Ishikawa (cell line): ENCODE measurements around the gene KMT5B.

Source experiments
- CEBPB ChIP-seq: IDR thresholded peaks from 2 replicates; pipeline ENCODE4 v1.6.1; 2012
- CREB1 ChIP-seq: IDR thresholded peaks from 2 replicates; pipeline ENCODE4 v1.6.1; 2012; ENCODE audit warnings: low read depth
- EGR1 ChIP-seq: IDR thresholded peaks from 2 replicates; pipeline ENCODE4 v1.6.1; 2012
- EP300 ChIP-seq: IDR thresholded peaks from 2 replicates; pipeline ENCODE4 v1.6.1; 2012; ENCODE audit warnings: borderline replicate concordance
- FOXM1 ChIP-seq: IDR thresholded peaks from 2 replicates; pipeline ENCODE4 v1.6.1; 2012; ENCODE audit warnings: low read depth, borderline replicate concordance
- NFIC ChIP-seq: IDR thresholded peaks from 2 replicates; pipeline ENCODE4 v1.6.1; 2012
- RAD21 ChIP-seq: IDR thresholded peaks from 2 replicates; pipeline ENCODE4 v1.6.1; 2012; ENCODE audit warnings: low read depth
- TAF1 ChIP-seq: IDR thresholded peaks from 2 replicates; pipeline ENCODE4 v1.6.1; 2012; ENCODE audit warnings: low read depth, mild to moderate bottlenecking
- TCF12 ChIP-seq: IDR thresholded peaks from 2 replicates; pipeline ENCODE4 v1.6.1; 2012; ENCODE audit warnings: low read depth
- TEAD4 ChIP-seq: IDR thresholded peaks from 2 replicates; pipeline ENCODE4 v1.6.1; 2012
- YY1 ChIP-seq: IDR thresholded peaks from 2 replicates; pipeline ENCODE4 v1.6.1; 2012; ENCODE audit warnings: low read depth
- ZBTB7A ChIP-seq: IDR thresholded peaks from 2 replicates; pipeline ENCODE4 v1.6.1; 2012; ENCODE audit warnings: low read depth
- TF ChIP-seq, protein P1 (sequence below): IDR thresholded peaks from 2 replicates; pipeline ENCODE4 v1.6.1; 2012
- TF ChIP-seq, protein P2 (sequence below): IDR thresholded peaks from 2 replicates; pipeline ENCODE4 v1.6.1; 2012; ENCODE audit warnings: low read depth, mild to moderate bottlenecking
- TF ChIP-seq, protein P3 (sequence below): IDR thresholded peaks from 2 replicates; pipeline ENCODE4 v1.6.1; 2012

Gene KMT5B

DNA sequence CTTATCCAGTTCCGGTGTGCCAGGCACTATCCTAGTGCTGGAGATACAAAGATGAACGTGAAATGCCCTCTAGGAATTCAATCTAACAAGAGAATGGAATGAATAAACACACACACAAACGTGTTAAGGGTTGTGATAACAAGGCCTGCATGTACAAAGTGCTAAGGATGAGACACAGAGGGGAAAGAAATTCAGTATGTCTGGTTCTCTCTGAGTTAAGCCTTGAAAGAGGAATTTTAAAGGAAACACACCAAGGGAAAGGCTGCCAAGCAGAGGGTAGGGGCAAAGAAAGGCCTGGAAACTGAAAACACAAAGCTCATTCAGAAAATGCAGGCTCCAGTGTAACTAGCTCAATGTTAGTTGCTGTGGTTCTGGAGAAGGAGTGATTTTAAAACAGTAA lies 96.1 kb downstream of the KMT5B start:
- TF ChIP-seq, protein P1, sequence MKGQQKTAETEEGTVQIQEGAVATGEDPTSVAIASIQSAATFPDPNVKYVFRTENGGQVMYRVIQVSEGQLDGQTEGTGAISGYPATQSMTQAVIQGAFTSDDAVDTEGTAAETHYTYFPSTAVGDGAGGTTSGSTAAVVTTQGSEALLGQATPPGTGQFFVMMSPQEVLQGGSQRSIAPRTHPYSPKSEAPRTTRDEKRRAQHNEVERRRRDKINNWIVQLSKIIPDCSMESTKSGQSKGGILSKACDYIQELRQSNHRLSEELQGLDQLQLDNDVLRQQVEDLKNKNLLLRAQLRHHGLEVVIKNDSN, result no peak
- TF ChIP-seq, protein P2, sequence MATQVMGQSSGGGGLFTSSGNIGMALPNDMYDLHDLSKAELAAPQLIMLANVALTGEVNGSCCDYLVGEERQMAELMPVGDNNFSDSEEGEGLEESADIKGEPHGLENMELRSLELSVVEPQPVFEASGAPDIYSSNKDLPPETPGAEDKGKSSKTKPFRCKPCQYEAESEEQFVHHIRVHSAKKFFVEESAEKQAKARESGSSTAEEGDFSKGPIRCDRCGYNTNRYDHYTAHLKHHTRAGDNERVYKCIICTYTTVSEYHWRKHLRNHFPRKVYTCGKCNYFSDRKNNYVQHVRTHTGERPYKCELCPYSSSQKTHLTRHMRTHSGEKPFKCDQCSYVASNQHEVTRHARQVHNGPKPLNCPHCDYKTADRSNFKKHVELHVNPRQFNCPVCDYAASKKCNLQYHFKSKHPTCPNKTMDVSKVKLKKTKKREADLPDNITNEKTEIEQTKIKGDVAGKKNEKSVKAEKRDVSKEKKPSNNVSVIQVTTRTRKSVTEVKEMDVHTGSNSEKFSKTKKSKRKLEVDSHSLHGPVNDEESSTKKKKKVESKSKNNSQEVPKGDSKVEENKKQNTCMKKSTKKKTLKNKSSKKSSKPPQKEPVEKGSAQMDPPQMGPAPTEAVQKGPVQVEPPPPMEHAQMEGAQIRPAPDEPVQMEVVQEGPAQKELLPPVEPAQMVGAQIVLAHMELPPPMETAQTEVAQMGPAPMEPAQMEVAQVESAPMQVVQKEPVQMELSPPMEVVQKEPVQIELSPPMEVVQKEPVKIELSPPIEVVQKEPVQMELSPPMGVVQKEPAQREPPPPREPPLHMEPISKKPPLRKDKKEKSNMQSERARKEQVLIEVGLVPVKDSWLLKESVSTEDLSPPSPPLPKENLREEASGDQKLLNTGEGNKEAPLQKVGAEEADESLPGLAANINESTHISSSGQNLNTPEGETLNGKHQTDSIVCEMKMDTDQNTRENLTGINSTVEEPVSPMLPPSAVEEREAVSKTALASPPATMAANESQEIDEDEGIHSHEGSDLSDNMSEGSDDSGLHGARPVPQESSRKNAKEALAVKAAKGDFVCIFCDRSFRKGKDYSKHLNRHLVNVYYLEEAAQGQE, result no peak

DNA sequence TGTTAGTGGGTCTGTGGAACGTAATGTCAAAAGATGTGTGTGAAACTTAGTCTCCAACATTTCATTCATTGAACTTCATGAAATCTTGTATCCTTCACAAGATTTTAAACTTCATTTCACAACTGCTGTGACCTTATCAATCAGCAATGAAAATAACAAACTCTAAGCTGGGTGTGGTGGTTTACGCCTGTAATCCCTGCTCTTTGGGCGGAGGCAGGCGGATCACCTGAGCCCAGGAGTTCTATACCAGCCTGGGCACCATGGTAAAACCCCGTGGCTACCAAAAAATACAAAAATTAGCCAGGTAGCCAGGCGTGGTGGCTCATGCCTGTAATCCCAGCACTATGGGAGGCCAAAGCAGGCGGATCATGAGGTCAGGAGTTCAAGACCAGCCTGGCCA lies 97.0 kb downstream of the KMT5B start:
- TF ChIP-seq YY1 (no peak), CREB1 (no peak), TEAD4 (no peak), FOXM1 (no peak), TAF1 (no peak), TCF12 (no peak)
- TF ChIP-seq, protein P2, result no peak
- TF ChIP-seq, protein P1, result no peak

DNA sequence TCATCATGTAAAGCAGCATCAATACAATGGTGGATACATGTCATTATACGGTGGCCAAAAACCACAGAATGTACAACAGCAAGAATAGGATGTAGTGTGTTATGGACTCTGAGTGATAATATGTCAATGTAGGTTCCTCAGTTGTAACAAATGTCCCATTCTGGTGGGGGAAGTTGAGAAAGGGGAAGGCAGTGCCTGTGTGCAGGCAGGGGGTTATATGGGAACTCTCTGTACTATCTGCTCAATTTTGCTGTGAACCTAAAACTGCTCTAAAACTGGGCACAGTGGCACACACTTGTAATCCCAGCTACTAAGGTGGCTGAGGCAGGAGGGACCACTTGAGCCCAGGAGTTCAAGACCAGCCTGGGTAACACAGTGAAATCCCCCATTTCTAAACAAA lies 97.8 kb downstream of the KMT5B start:
- TF ChIP-seq ZBTB7A, result no peak
- TF ChIP-seq TCF12, result no peak
- TF ChIP-seq, protein P3, sequence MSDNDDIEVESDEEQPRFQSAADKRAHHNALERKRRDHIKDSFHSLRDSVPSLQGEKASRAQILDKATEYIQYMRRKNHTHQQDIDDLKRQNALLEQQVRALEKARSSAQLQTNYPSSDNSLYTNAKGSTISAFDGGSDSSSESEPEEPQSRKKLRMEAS, result no peak
- no peak for TF ChIP-seq EGR1
- no peak for TF ChIP-seq CREB1
- TF ChIP-seq NFIC, result no peak
- no peak for TF ChIP-seq TEAD4
- no peak for TF ChIP-seq CEBPB
- no peak for TF ChIP-seq TAF1
- TF ChIP-seq RAD21, result no peak
- TF ChIP-seq EP300, result no peak
- TF ChIP-seq, protein P2, result no peak
- TF ChIP-seq FOXM1, result no peak

DNA sequence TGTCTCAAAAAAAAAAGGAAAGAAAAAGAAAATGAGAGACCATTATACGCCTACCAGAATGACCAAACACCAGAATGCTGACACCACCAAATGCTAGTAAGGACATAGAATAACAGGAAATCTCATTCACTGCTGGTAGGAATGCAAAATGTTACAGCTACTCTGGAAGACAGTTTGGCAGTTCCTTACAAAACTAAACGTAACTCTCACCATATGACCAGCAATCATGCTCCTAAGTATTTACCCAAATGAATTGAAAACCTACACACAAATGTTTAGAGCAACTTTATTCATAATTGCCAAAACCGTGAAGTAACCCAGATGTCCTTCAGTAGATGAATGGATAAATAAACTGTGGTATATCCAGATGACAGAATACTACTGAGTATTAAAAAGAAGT lies 99.1 kb downstream of the KMT5B start:
- TF ChIP-seq NFIC (no peak), TEAD4 (no peak), EGR1 (no peak), TCF12 (no peak), CEBPB (no peak), FOXM1 (no peak), ZBTB7A (no peak), YY1 (no peak), CREB1 (no peak), TAF1 (no peak), RAD21 (no peak), EP300 (no peak)
- TF ChIP-seq, protein P1, result no peak
- TF ChIP-seq, protein P2, result no peak
- TF ChIP-seq, protein P3, result no peak
